Body of pancreas (tissue), 4 donors: ENCODE measurements around the gene KIAA2012.

Source experiments
- POLR2A ChIP-seq, 3 donors: fragments of 450-650 bp; IDR thresholded peaks; one replicate each; pipeline ENCODE4 v1.6.1; 2016; ENCODE audit warnings: antibody characterized with exemption in 3 of 3, mild to moderate bottlenecking in 2 of 3
- TF ChIP-seq, protein P1 (sequence below), 7 experiments: fragments of 450-650 bp in 4 of 7; fragments of 200-600 bp in 3 of 7; sonication (generic) in 3 of 7; IDR thresholded peaks; one replicate each; pipeline ENCODE4 v1.5.1; 2016 to 2019; ENCODE audit warnings: antibody characterized with exemption in 7 of 7

DNA sequence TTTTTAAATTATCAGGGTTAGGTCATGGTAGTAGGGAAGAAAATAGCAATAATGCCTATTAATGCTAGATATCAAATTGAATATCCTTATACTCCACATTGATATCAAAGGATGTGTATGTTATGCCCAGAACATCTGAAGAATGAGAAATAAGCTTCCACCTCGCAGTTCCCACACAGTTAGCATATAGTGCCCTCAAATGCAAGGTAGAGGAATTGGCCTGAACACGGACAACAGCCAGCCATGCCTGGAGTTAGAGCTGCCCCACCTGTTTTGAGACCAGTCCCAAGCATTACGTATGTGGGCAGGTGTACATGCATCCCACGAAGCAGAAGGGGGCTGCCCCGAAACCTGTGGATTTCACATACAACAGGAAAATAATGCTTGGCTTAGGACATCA, 85.7 kb downstream of the KIAA2012 start:
- TF ChIP-seq POLR2A (IDR thresholded peaks at IDR 0.05): no peak
- TF ChIP-seq, protein P1, sequence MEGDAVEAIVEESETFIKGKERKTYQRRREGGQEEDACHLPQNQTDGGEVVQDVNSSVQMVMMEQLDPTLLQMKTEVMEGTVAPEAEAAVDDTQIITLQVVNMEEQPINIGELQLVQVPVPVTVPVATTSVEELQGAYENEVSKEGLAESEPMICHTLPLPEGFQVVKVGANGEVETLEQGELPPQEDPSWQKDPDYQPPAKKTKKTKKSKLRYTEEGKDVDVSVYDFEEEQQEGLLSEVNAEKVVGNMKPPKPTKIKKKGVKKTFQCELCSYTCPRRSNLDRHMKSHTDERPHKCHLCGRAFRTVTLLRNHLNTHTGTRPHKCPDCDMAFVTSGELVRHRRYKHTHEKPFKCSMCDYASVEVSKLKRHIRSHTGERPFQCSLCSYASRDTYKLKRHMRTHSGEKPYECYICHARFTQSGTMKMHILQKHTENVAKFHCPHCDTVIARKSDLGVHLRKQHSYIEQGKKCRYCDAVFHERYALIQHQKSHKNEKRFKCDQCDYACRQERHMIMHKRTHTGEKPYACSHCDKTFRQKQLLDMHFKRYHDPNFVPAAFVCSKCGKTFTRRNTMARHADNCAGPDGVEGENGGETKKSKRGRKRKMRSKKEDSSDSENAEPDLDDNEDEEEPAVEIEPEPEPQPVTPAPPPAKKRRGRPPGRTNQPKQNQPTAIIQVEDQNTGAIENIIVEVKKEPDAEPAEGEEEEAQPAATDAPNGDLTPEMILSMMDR (IDR thresholded peaks at IDR 0.05): no peak
